ENCODE measurements around the gene C19orf33. TPM values are rescaled to one million over a fixed set of nuclear protein-coding genes. Genes with fewer than 3 reads are reported as not detected.

C19orf33 gene
- total and polyA plus RNA-seq, 2 experiments from 2014 or later = 58.9 to 72.2 TPM

DNA sequence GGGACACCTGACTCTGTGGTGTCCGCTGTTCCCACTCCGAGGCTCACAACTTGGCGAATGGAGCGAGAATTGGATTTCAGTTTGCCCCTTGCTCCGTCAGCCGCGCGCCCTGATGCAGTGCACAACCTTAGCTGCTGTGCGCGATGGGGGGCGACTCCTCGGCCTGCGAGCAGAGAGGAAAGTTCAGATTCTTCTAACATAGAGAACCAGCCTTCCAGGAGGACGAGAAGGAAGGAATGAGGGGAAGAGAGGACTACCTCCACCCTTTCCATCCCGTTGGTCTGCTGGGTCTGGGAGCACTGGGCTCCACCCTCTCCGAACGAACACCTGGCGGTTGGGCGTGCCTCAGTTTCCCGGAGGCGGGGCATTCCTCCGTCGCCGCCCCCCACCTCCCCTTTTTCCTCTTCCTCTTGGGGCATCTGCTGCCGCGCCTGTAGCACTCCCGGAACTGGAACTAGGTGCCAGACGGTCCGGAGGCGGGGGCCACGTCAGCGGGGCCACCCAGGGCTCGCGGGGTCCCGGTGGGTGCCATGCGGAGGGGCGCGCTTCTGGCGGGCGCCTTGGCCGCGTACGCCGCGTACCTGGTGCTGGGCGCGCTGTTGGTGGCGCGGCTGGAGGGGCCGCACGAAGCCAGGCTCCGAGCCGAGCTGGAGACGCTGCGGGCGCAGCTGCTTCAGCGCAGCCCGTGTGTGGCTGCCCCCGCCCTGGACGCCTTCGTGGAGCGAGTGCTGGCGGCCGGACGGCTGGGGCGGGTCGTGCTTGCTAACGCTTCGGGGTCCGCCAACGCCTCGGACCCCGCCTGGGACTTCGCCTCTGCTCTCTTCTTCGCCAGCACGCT, 15.6 kb downstream of the C19orf33 start, which contains the start of gene KCNK6:
KCNK6 (plus strand) TSS at position 425 of the 838 bp plus-strand sequence; CDS start at position 531, 106 bp downstream.
- Mint-ChIP-seq H3K4me1 (peaks cover 23% of the 10 kb centered on the region; the same call in 2 of the 3 replicates), H3K27ac (no peak within 1 kb of the TSS), H3K9me3 (no peaks in the 10 kb centered on the region), H3K36me3 (ENCODE audit: low read depth) (no peaks in the 10 kb centered on the region; the same call in 2 of the 3 replicates), H3K4me3 (peak within 1 kb of the TSS; percentile 77), H3K27me3 (ENCODE audit: insufficient read depth, low read depth, poor library complexity) (peaks cover 44% of the 10 kb centered on the region)
- Histone ChIP-seq H3K27me3 (ENCODE audit: insufficient read depth) (peaks cover 36% of the 10 kb centered on the region), H3F3A (replicated peaks; ENCODE audit: low read depth) (peaks cover 15% of the 10 kb centered on the region), H3K27ac (ENCODE audit: low read depth) (no peak within 1 kb of the TSS), H2AFZ (peak within 1 kb of the TSS; percentile 97), H3K4me1 (ENCODE audit: insufficient read depth) (peaks cover 5% of the 10 kb centered on the region; the same call in 1 of the 2 replicates), H3K79me2 (replicated peaks; ENCODE audit: insufficient read depth) (peaks cover 1% of the 10 kb centered on the region; the same call in 1 of the 2 replicates), H3K36me3 (ENCODE audit: insufficient read depth) (no peaks in the 10 kb centered on the region), H3K9me2 (ENCODE audit: insufficient read depth) (no peaks in the 10 kb centered on the region), H4K20me1 (replicated peaks; ENCODE audit: insufficient read depth) (no peaks in the 10 kb centered on the region; the same call in 1 of the 2 replicates), H3K4me3 (peak within 1 kb of the TSS; percentile 89), H3K4me2 (peak within 1 kb of the TSS; percentile 98)
- peak; percentile 77 for DNase-seq (ENCODE audit: low spot score)
- TF ChIP-seq NANOG (IDR thresholded peaks at IDR 0.05; ENCODE audit: borderline replicate concordance) = no peak
- no peak for TF ChIP-seq JUNB (IDR thresholded peaks at IDR 0.05; ENCODE audit: unreplicated experiment)
- peak; percentile 87 for TF ChIP-seq POLR2AphosphoS5 (IDR thresholded peaks at IDR 0.05; ENCODE audit: low read depth)
- ATAC-seq = peak; percentile 42

DNA sequence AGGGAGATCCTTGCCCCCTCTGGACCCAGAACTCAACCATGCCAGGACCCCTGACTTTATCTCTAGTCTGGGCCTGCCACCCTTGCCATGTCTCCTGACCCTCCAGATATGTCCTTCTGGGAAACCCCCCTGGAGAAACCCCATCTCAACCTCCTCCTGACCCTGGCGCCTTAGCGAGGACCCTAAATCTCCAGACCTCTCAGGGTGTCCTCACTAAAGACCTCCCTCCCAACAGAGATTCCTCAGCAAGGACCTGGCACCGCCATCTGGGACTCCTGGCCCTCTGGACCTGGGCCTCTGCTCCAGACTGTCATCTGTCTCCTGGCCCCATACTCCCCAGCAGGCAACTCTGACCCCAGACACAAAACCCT, 16.9 kb downstream of the C19orf33 start:
- Mint-ChIP-seq H3K4me3 (peak overlapping the region; percentile 77; the same call in 1 of the 3 replicates), H3K27ac (no peak overlapping the region), H3K27me3 (ENCODE audit: insufficient read depth, low read depth, poor library complexity) (peaks cover 40% of the 10 kb centered on the region), H3K36me3 (ENCODE audit: low read depth) (no peaks in the 10 kb centered on the region; the same call in 2 of the 3 replicates), H3K9me3 (no peaks in the 10 kb centered on the region), H3K4me1 (peaks cover 20% of the 10 kb centered on the region; the same call in 2 of the 3 replicates)
- Histone ChIP-seq H3K4me3 (peak overlapping the region; percentile 89), H3K4me1 (ENCODE audit: insufficient read depth) (no peaks in the 10 kb centered on the region; the same call in 1 of the 2 replicates), H3K4me2 (peak overlapping the region; percentile 98; the same call in 1 of the 2 replicates), H3K27ac (ENCODE audit: low read depth) (no peak overlapping the region), H3K27me3 (ENCODE audit: insufficient read depth) (peaks cover 36% of the 10 kb centered on the region), H2AFZ (no peak overlapping the region), H3F3A (replicated peaks; ENCODE audit: low read depth) (peaks cover 11% of the 10 kb centered on the region; the same call in 1 of the 2 replicates), H3K36me3 (ENCODE audit: insufficient read depth) (no peaks in the 10 kb centered on the region), H4K20me1 (replicated peaks; ENCODE audit: insufficient read depth) (no peaks in the 10 kb centered on the region; the same call in 1 of the 2 replicates), H3K9me2 (ENCODE audit: insufficient read depth) (no peaks in the 10 kb centered on the region), H3K79me2 (replicated peaks; ENCODE audit: insufficient read depth) (no peaks in the 10 kb centered on the region)
- DNase-seq (ENCODE audit: low spot score) (no peak), ATAC-seq (no peak)
- TF ChIP-seq EZH2 (IDR thresholded peaks at IDR 0.05; ENCODE audit: low read depth, unreplicated experiment) = no peak
- TF ChIP-seq STAT1 (IDR thresholded peaks at IDR 0.05; ENCODE audit: unreplicated experiment) = no peak
- TF ChIP-seq ZNF331 (CRISPR knock-in tag; IDR thresholded peaks at IDR 0.05; ENCODE audit: low read depth) = no peak
- TF ChIP-seq, protein P1, sequence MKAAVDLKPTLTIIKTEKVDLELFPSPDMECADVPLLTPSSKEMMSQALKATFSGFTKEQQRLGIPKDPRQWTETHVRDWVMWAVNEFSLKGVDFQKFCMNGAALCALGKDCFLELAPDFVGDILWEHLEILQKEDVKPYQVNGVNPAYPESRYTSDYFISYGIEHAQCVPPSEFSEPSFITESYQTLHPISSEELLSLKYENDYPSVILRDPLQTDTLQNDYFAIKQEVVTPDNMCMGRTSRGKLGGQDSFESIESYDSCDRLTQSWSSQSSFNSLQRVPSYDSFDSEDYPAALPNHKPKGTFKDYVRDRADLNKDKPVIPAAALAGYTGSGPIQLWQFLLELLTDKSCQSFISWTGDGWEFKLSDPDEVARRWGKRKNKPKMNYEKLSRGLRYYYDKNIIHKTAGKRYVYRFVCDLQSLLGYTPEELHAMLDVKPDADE (IDR thresholded peaks at IDR 0.05) = no peak
- no peak for TF ChIP-seq JUNB (IDR thresholded peaks at IDR 0.05; ENCODE audit: unreplicated experiment)
- no peak for TF ChIP-seq CREB1 (CRISPR knock-in tag; IDR thresholded peaks at IDR 0.05; ENCODE audit: low read depth)
- TF ChIP-seq EZH2phosphoT487 (IDR thresholded peaks at IDR 0.05; ENCODE audit: unreplicated experiment) = no peak
- TF ChIP-seq ZNF114 (CRISPR knock-in tag; IDR thresholded peaks at IDR 0.05) = no peak
- TF ChIP-seq POLR2AphosphoS5 (IDR thresholded peaks at IDR 0.05; ENCODE audit: low read depth) = no peak
- TF ChIP-seq, protein P2, sequence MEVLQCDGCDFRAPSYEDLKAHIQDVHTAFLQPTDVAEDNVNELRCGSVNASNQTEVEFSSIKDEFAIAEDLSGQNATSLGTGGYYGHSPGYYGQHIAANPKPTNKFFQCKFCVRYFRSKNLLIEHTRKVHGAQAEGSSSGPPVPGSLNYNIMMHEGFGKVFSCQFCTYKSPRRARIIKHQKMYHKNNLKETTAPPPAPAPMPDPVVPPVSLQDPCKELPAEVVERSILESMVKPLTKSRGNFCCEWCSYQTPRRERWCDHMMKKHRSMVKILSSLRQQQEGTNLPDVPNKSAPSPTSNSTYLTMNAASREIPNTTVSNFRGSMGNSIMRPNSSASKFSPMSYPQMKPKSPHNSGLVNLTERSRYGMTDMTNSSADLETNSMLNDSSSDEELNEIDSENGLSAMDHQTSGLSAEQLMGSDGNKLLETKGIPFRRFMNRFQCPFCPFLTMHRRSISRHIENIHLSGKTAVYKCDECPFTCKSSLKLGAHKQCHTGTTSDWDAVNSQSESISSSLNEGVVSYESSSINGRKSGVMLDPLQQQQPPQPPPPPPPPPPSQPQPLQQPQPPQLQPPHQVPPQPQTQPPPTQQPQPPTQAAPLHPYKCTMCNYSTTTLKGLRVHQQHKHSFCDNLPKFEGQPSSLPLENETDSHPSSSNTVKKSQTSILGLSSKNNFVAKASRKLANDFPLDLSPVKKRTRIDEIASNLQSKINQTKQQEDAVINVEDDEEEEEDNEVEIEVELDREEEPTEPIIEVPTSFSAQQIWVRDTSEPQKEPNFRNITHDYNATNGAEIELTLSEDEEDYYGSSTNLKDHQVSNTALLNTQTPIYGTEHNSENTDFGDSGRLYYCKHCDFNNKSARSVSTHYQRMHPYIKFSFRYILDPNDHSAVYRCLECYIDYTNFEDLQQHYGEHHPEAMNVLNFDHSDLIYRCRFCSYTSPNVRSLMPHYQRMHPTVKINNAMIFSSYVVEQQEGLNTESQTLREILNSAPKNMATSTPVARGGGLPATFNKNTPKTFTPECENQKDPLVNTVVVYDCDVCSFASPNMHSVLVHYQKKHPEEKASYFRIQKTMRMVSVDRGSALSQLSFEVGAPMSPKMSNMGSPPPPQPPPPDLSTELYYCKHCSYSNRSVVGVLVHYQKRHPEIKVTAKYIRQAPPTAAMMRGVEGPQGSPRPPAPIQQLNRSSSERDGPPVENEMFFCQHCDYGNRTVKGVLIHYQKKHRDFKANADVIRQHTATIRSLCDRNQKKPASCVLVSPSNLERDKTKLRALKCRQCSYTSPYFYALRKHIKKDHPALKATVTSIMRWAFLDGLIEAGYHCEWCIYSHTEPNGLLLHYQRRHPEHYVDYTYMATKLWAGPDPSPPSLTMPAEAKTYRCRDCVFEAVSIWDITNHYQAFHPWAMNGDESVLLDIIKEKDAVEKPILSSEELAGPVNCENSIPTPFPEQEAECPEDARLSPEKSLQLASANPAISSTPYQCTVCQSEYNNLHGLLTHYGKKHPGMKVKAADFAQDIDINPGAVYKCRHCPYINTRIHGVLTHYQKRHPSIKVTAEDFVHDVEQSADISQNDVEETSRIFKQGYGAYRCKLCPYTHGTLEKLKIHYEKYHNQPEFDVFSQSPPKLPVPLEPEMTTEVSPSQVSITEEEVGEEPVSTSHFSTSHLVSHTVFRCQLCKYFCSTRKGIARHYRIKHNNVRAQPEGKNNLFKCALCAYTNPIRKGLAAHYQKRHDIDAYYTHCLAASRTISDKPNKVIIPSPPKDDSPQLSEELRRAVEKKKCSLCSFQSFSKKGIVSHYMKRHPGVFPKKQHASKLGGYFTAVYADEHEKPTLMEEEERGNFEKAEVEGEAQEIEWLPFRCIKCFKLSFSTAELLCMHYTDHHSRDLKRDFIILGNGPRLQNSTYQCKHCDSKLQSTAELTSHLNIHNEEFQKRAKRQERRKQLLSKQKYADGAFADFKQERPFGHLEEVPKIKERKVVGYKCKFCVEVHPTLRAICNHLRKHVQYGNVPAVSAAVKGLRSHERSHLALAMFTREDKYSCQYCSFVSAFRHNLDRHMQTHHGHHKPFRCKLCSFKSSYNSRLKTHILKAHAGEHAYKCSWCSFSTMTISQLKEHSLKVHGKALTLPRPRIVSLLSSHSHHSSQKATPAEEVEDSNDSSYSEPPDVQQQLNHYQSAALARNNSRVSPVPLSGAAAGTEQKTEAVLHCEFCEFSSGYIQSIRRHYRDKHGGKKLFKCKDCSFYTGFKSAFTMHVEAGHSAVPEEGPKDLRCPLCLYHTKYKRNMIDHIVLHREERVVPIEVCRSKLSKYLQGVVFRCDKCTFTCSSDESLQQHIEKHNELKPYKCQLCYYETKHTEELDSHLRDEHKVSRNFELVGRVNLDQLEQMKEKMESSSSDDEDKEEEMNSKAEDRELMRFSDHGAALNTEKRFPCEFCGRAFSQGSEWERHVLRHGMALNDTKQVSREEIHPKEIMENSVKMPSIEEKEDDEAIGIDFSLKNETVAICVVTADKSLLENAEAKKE (CRISPR knock-in tag; IDR thresholded peaks at IDR 0.05) = no peak

Data from GM23338 (cell line).